ENCODE measurements around the gene C12orf42. TPM values are rescaled to one million over a fixed set of nuclear protein-coding genes. Genes with fewer than 3 reads are reported as not detected.

The C12orf42 gene
- total and polyA plus RNA-seq, 10 of the 15 experiments (the other 5 are each of a cell fraction or from before 2014, with no cell fraction given) = 1.4 to 7.0 (median 2.4) TPM

DNA sequence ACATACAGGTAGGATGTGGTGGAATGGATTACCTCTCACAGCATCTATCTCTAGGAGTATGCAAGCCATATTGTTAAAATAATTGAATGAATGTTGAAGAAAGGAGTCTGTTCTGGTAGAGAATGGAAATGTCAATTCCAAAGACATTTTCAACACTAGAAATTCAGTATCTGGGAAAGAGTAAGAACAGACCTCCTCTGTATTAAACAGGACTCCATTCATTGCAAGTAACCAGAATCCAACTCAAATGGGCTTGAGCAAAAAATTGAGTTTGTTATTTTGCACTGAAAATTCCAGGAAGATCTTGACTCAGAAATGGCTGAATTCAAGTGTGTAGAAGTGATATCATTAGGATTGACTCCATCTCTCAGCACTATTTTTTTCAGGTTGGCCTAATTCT is 168.1 kb downstream of the C12orf42 start:
- H3K4me3 ChIP-seq = no peak overlapping the region
- H3K4me2 ChIP-seq (ENCODE audit: control insufficient read depth, insufficient read depth) = no peak overlapping the region
- SMC1A ChIA-PET (ENCODE audit: uncharacterized antibody, unreplicated experiment) = interaction anchor here (1.3 kb wide), 1 partner anchor 14 kb away, joined by 4 read pairs; no protein-coding TSS in a partner anchor

More for the DNA sequence above, 168.1 kb downstream of the C12orf42 start:
- intact Hi-C loops (cut with micrococcal nuclease; ENCODE audit: unreplicated experiment) = loop anchor here (2.0 kb wide), 1 partner anchor 379 kb away; no protein-coding TSS in a partner anchor
- Histone ChIP-seq H2AFZ (ENCODE audit: control insufficient read depth, low read depth, low read length) (no peak overlapping the region), H3K9ac (ENCODE audit: control insufficient read depth, insufficient read depth, low read length) (no peak overlapping the region), H3K27ac (ENCODE audit: control insufficient read depth, insufficient read depth) (no peak overlapping the region), H3K4me1 (ENCODE audit: control insufficient read depth, insufficient read depth, low read length) (no peaks in the 10 kb centered on the region), H4K20me1 (ENCODE audit: control insufficient read depth, insufficient read depth) (no peaks in the 10 kb centered on the region), H3K27me3 (replicated peaks in 1 of 2; ENCODE audit: control insufficient read depth in 2 of 2, insufficient read depth in 2 of 2, low read length in 1 of 2) (no peaks in the 10 kb centered on the region), H3K36me3 (ENCODE audit: control insufficient read depth in 2 of 2, insufficient read depth in 2 of 2, low read length in 1 of 2) (no peaks in the 10 kb centered on the region), H3K79me2 (ENCODE audit: control insufficient read depth, insufficient read depth, low read length) (no peaks in the 10 kb centered on the region), H3K9me3 (replicated peaks; ENCODE audit: control insufficient read depth, insufficient read depth, low read length) (no peaks in the 10 kb centered on the region)
- FAIRE-seq (no peak), ATAC-seq (no peak), DNase-seq (ENCODE audit: low read depth, low spot score) (no peak)
- ChIA-PET RAD21 (ENCODE audit: unreplicated experiment) (no interaction called here), CTCF (interaction anchor here (1.2 to 1.8 kb wide), 2 partner anchors 221 to 379 kb away, joined by 4 to 8 read pairs; no protein-coding TSS in a partner anchor), POLR2A (no interaction called here)
- BruUV-seq (replicated peaks) = no TSS peak
- no peak for TF ChIP-seq NFYB (IDR thresholded peaks at IDR 0.05; ENCODE audit: insufficient read depth, low read depth, low read length)
- TF ChIP-seq SPI1 (IDR thresholded peaks at IDR 0.05; ENCODE audit: borderline replicate concordance, insufficient read depth, low read depth, low read length) = no peak
- TF ChIP-seq CHD1 (IDR thresholded peaks at IDR 0.05; ENCODE audit: low read depth, low read length) = no peak
- TF ChIP-seq, protein P1, sequence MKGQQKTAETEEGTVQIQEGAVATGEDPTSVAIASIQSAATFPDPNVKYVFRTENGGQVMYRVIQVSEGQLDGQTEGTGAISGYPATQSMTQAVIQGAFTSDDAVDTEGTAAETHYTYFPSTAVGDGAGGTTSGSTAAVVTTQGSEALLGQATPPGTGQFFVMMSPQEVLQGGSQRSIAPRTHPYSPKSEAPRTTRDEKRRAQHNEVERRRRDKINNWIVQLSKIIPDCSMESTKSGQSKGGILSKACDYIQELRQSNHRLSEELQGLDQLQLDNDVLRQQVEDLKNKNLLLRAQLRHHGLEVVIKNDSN (IDR thresholded peaks at IDR 0.05; ENCODE audit: borderline replicate concordance, extremely low read length, insufficient read depth, low read depth, low read length) = no peak
- TF ChIP-seq PAX5 (IDR thresholded peaks at IDR 0.05; ENCODE audit: borderline replicate concordance, low read depth, low read length) = no peak
- TF ChIP-seq, protein P2, sequence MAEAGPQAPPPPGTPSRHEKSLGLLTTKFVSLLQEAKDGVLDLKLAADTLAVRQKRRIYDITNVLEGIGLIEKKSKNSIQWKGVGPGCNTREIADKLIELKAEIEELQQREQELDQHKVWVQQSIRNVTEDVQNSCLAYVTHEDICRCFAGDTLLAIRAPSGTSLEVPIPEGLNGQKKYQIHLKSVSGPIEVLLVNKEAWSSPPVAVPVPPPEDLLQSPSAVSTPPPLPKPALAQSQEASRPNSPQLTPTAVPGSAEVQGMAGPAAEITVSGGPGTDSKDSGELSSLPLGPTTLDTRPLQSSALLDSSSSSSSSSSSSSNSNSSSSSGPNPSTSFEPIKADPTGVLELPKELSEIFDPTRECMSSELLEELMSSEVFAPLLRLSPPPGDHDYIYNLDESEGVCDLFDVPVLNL (IDR thresholded peaks at IDR 0.05; ENCODE audit: low read depth, low read length) = no peak
- TF ChIP-seq RAD21 (IDR thresholded peaks at IDR 0.05; ENCODE audit: insufficient read depth, low read depth, low read length) = no peak
- TF ChIP-seq MYC (IDR thresholded peaks at IDR 0.05; ENCODE audit: insufficient read depth, insufficient read length, insufficient replicate concordance, low read length, severe bottlenecking) = no peak
- TF ChIP-seq POLR2AphosphoS5 (IDR thresholded peaks at IDR 0.05; ENCODE audit: low read length) = no peak
- TF ChIP-seq HSF1 (IDR thresholded peaks at IDR 0.05; ENCODE audit: low read depth, low read length) = no peak
- TF ChIP-seq FOXM1 (IDR thresholded peaks at IDR 0.05; ENCODE audit: low read depth, low read length) = no peak
- TF ChIP-seq LARP7 (IDR thresholded peaks at IDR 0.05) = no peak
- no peak for TF ChIP-seq BCLAF1 (IDR thresholded peaks at IDR 0.05)
- TF ChIP-seq SRF (IDR thresholded peaks at IDR 0.05; ENCODE audit: low read depth in 2 of 2, low read length in 2 of 2) = no peak
- no peak for TF ChIP-seq TCF12 (IDR thresholded peaks at IDR 0.05; ENCODE audit: low read depth, low read length)
- TF ChIP-seq TAF1 (IDR thresholded peaks at IDR 0.05; ENCODE audit: borderline replicate concordance, low read depth, low read length) = no peak
- in situ Hi-C loops (cut with MboI) = no loop called here

Data from GM12878 (cell line).